RWPE2 (cell line): ENCODE results near the gene PLCL2.
A peak's percentile ranks its signal among the peaks of the same experiment; 100 is the strongest.

ENCODE experiments used
- ATAC-seq: fragments of 200-7000 bp; cut with Tn5 transposase; 3 replicates; pipeline ENCODE4 v1.9.1; 2021; ENCODE audit warnings: low read depth
- DNase-seq: peaks from one replicate; pipeline ENCODE4 v3.0.0-alpha.2; 2020; ENCODE audit warnings: low spot score
- H3K27ac ChIP-seq: fragments of 450-650 bp; 2 replicates; pipeline ENCODE4 v1.5.1; 2017; ENCODE audit warnings: mild to moderate bottlenecking; ENCODE audit not compliant: poor library complexity, severe bottlenecking
- H3K27me3 ChIP-seq: fragments of 250-450 bp; sonication (Bioruptor Pico); 2 replicates; pipeline ENCODE4 v1.5.1; 2021; ENCODE audit warnings: mild to moderate bottlenecking, moderate library complexity; ENCODE audit not compliant: insufficient read depth, poor library complexity, severe bottlenecking
- H3K36me3 ChIP-seq: fragments of 250-450 bp; sonication (Bioruptor Pico); 2 replicates; pipeline ENCODE4 v1.5.1; 2020; ENCODE audit warnings: low read depth, mild to moderate bottlenecking, moderate library complexity
- H3K4me1 ChIP-seq: fragments of 250-450 bp; sonication (Bioruptor Pico); 2 replicates; pipeline ENCODE4 v1.5.1; 2021; ENCODE audit warnings: mild to moderate bottlenecking, moderate library complexity; ENCODE audit not compliant: insufficient read depth, poor library complexity, severe bottlenecking
- H3K4me3 ChIP-seq: fragments of 250-450 bp; sonication (Bioruptor Pico); 2 replicates; pipeline ENCODE4 v1.5.1; 2021; ENCODE audit warnings: mild to moderate bottlenecking, moderate library complexity; ENCODE audit not compliant: severe bottlenecking
- H3K9me3 ChIP-seq: fragments of 250-450 bp; sonication (Bioruptor Pico); 2 replicates; pipeline ENCODE4 v1.5.1; 2021; ENCODE audit warnings: mild to moderate bottlenecking, moderate library complexity; ENCODE audit not compliant: severe bottlenecking
- TF ChIP-seq, protein P1 (sequence below): fragments of 450-650 bp; IDR thresholded peaks from one replicate; pipeline ENCODE4 v1.5.1; 2017; ENCODE audit warnings: mild to moderate bottlenecking, moderate library complexity; ENCODE audit not compliant: poor library complexity, severe bottlenecking

The PLCL2 gene

GRCh38 chr3:17035033-17035432, 150.3 kb downstream of the PLCL2 start:
- no peaks in the 10 kb centered on the region for H3K36me3 ChIP-seq
- DNase-seq (no peak), ATAC-seq (no peak)
- no peak overlapping the region for H3K27ac ChIP-seq
- H3K4me3 ChIP-seq = no peak overlapping the region
- no peaks in the 10 kb centered on the region for H3K27me3 ChIP-seq
- H3K4me1 ChIP-seq = peaks cover 13% of the 10 kb centered on the region
- no peaks in the 10 kb centered on the region for H3K9me3 ChIP-seq
- TF ChIP-seq, protein P1, sequence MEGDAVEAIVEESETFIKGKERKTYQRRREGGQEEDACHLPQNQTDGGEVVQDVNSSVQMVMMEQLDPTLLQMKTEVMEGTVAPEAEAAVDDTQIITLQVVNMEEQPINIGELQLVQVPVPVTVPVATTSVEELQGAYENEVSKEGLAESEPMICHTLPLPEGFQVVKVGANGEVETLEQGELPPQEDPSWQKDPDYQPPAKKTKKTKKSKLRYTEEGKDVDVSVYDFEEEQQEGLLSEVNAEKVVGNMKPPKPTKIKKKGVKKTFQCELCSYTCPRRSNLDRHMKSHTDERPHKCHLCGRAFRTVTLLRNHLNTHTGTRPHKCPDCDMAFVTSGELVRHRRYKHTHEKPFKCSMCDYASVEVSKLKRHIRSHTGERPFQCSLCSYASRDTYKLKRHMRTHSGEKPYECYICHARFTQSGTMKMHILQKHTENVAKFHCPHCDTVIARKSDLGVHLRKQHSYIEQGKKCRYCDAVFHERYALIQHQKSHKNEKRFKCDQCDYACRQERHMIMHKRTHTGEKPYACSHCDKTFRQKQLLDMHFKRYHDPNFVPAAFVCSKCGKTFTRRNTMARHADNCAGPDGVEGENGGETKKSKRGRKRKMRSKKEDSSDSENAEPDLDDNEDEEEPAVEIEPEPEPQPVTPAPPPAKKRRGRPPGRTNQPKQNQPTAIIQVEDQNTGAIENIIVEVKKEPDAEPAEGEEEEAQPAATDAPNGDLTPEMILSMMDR = no peak

DNA sequence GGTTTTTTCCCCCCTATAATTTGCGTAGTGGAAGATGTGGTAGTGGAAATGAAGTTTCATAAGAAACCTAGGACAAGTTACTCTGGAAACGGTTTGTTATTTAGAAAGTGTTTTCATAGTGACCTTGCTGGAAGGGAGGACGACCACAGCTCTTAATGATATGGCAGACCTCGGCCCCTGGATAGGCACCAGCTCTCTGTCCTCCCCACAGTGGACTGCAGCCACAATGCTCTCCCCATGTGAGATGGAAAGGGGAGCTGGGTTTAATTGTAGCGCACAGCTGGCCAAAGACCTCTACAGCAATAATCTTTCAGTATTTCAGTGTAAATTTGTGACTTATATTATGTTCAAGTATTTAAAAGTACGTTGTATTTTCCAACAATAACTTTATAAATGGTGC, 151.2 kb downstream of the PLCL2 start:
- TF ChIP-seq, protein P1 = no peak
- ATAC-seq (no peak), DNase-seq (no peak)
- peaks cover 22% of the 10 kb centered on the region for H3K4me1 ChIP-seq
- H3K4me3 ChIP-seq = no peak overlapping the region
- H3K27me3 ChIP-seq = no peaks in the 10 kb centered on the region
- H3K27ac ChIP-seq = no peak overlapping the region
- no peaks in the 10 kb centered on the region for H3K36me3 ChIP-seq
- no peaks in the 10 kb centered on the region for H3K9me3 ChIP-seq

DNA sequence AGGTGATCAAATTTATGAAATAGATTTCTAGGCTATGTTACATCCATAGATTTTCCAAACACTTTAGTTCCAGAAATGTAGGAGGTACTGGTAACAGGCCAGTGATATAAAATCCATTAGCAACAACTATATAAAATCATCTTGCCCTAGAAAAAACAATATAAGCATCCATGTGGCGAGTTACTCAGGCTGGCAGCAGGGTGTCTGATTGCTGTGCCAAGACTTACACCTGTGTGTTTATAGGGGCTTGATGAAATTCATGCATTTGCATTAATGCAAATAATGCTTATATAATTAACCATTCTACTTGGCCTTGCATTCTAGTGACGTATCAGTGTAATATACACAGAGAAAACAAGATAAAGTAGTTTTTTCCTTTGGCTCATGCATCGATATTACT, 153.4 kb downstream of the PLCL2 start:
- Histone ChIP-seq H3K36me3 (no peaks in the 10 kb centered on the region), H3K9me3 (no peaks in the 10 kb centered on the region), H3K4me3 (no peak overlapping the region), H3K27me3 (no peaks in the 10 kb centered on the region), H3K27ac (no peak overlapping the region), H3K4me1 (peaks cover 25% of the 10 kb centered on the region)
- TF ChIP-seq, protein P1 = no peak
- ATAC-seq (no peak), DNase-seq (no peak)

DNA sequence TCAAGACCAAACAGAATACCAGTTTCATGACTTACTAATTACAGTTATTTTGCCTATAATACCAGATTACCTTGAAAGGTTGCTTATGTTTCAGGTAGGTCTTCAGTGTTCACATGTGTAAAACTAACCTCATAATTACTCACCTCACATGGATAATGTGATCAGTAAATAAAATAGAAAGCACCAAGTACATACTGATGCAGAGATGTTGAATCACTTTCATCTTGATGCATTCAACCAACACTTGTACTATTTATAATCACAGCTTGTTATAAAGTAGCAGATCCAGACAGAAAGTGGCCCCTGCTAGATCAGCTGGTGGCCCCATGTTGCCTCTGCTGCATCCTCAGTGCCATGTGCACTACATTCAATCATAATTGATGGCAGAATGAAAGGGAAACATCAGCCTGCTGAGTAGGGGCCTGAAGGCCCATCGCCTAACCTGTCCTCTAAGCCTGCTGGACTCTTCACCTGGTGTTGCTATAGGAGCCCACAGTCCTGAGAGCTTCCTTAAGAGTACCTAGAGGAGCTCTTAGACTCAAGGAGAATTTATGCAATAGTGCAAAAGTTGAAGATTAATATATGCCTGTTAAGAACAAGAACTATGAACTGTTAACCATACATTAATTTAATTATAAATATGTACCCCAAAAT, 154.3 kb downstream of the PLCL2 start:
- no peaks in the 10 kb centered on the region for H3K36me3 ChIP-seq
- no peak for DNase-seq
- H3K4me3 ChIP-seq = no peak overlapping the region
- no peaks in the 10 kb centered on the region for H3K27me3 ChIP-seq
- H3K4me1 ChIP-seq = peaks cover 25% of the 10 kb centered on the region
- TF ChIP-seq, protein P1 = no peak
- peak overlapping the region; percentile 54 for H3K27ac ChIP-seq
- ATAC-seq = peak; percentile 19; the same call in 2 of the 3 replicates
- H3K9me3 ChIP-seq = no peaks in the 10 kb centered on the region

- peaks cover 25% of the 10 kb centered on the region for H3K4me1 ChIP-seq
- peak; percentile 100 for ATAC-seq
- no peaks in the 10 kb centered on the region for H3K36me3 ChIP-seq
- peak overlapping the region; percentile 54 for H3K27ac ChIP-seq
- H3K4me3 ChIP-seq = no peak overlapping the region
- DNase-seq = no peak
- no peaks in the 10 kb centered on the region for H3K27me3 ChIP-seq
- H3K9me3 ChIP-seq = no peaks in the 10 kb centered on the region
- TF ChIP-seq, protein P1 = no peak
These were observed 154.8 kb downstream of the PLCL2 start for GRCh38 chr3:17039594-17039993.
